H9 (cell line): Measurements from ENCODE around the gene EPHA10. TPM values are rescaled to one million over a fixed set of nuclear protein-coding genes. Genes with fewer than 3 reads are reported as not detected.

ENCODE experiments used
- DNase-seq: peaks from one replicate; pipeline ENCODE4 v3.0.0-alpha.2; 2017
- H2AFZ ChIP-seq: one replicate; pipeline ENCODE4 v1.6.1; 2013; ENCODE audit warnings: mild to moderate bottlenecking, low read length, control low read depth, moderate library complexity
- H2AK5ac ChIP-seq: 2 replicates; pipeline ENCODE4 v1.6.1; 2013; ENCODE audit warnings: low read length, control low read depth, mixed read lengths; ENCODE audit not compliant: insufficient read length
- H2BK120ac ChIP-seq: one replicate; pipeline ENCODE4 v1.6.1; 2013; ENCODE audit warnings: low read depth, mild to moderate bottlenecking, low read length, control low read depth, inconsistent platforms; ENCODE audit not compliant: poor library complexity, severe bottlenecking
- H2BK12ac ChIP-seq: 2 replicates; pipeline ENCODE4 v1.6.1; 2013; ENCODE audit warnings: low read length, control low read depth, mixed read lengths, low read depth; ENCODE audit not compliant: insufficient read length
- H2BK15ac ChIP-seq: 2 replicates; pipeline ENCODE4 v1.6.1; 2013; ENCODE audit warnings: low read depth, low read length, control low read depth
- H2BK20ac ChIP-seq: one replicate; pipeline ENCODE4 v1.6.1; 2013; ENCODE audit warnings: low read depth, mild to moderate bottlenecking, low read length, control low read depth, inconsistent platforms; ENCODE audit not compliant: poor library complexity, severe bottlenecking
- H2BK5ac ChIP-seq: 2 replicates; pipeline ENCODE4 v1.6.1; 2013; ENCODE audit warnings: low read length, control low read depth, mixed read lengths; ENCODE audit not compliant: insufficient read length
- H3K14ac ChIP-seq: 2 replicates; pipeline ENCODE4 v1.6.1; 2013; ENCODE audit warnings: low read length, control low read depth; ENCODE audit not compliant: insufficient read depth
- H3K18ac ChIP-seq: 2 replicates; pipeline ENCODE4 v1.6.1; 2013; ENCODE audit warnings: low read depth, mild to moderate bottlenecking, mixed read lengths, low read length, control low read depth; ENCODE audit not compliant: insufficient read length
- H3K23ac ChIP-seq: 2 replicates; pipeline ENCODE4 v1.6.1; 2013; ENCODE audit warnings: low read length, control low read depth, mixed read lengths, low read depth; ENCODE audit not compliant: insufficient read length
- H3K23me2 ChIP-seq: 2 replicates; pipeline ENCODE4 v1.6.1; 2013; ENCODE audit warnings: low read depth, mild to moderate bottlenecking, mixed read lengths, low read length, control low read depth; ENCODE audit not compliant: insufficient read length, poor library complexity, severe bottlenecking
- H3K27ac ChIP-seq: 2 replicates; pipeline ENCODE4 v1.5.1; 2013; ENCODE audit warnings: low read length, control low read depth, mixed read lengths, low read depth; ENCODE audit not compliant: insufficient read length
- H3K27me3 ChIP-seq: 2 replicates; pipeline ENCODE4 v1.6.1; 2013; ENCODE audit warnings: low read length, control low read depth, inconsistent platforms; ENCODE audit not compliant: insufficient read depth
- H3K4ac ChIP-seq: 2 replicates; pipeline ENCODE4 v1.6.1; 2013; ENCODE audit warnings: low read depth, mild to moderate bottlenecking, control low read depth, inconsistent platforms, low read length, moderate library complexity
- H3K4me1 ChIP-seq: 2 replicates; pipeline ENCODE4 v1.6.1; 2013; ENCODE audit warnings: low read length, control low read depth, inconsistent platforms; ENCODE audit not compliant: insufficient read depth
- H3K4me2 ChIP-seq: 2 replicates; pipeline ENCODE4 v1.6.1; 2013; ENCODE audit warnings: low read length, control low read depth, mixed read lengths; ENCODE audit not compliant: insufficient read length, insufficient read depth
- H3K56ac ChIP-seq: 2 replicates; pipeline ENCODE4 v1.6.1; 2013; ENCODE audit warnings: low read depth, mild to moderate bottlenecking, mixed read lengths, low read length, control low read depth; ENCODE audit not compliant: insufficient read length
- H3K79me1 ChIP-seq: 2 replicates; pipeline ENCODE4 v1.6.1; 2013; ENCODE audit warnings: low read depth, mild to moderate bottlenecking, moderate library complexity, low read length, control low read depth, inconsistent platforms; ENCODE audit not compliant: insufficient read depth, poor library complexity, severe bottlenecking
- H3K79me2 ChIP-seq: 2 replicates; pipeline ENCODE4 v1.6.1; 2013; ENCODE audit warnings: low read length, control low read depth, inconsistent platforms; ENCODE audit not compliant: insufficient read depth
- H3K9ac ChIP-seq: 2 replicates; pipeline ENCODE4 v1.6.1; 2013; ENCODE audit warnings: low read length, control low read depth, mixed read lengths; ENCODE audit not compliant: insufficient read length; ENCODE audit errors: extremely low read depth
- H3K9me3 ChIP-seq: one replicate; pipeline ENCODE4 v1.6.1; 2013; ENCODE audit warnings: low read depth, low read length, inconsistent platforms; ENCODE audit not compliant: control insufficient read depth
- H3T11ph ChIP-seq: one replicate; pipeline ENCODE4 v1.6.1; 2013; ENCODE audit warnings: mild to moderate bottlenecking, low read length, control low read depth, inconsistent platforms
- H4K20me1 ChIP-seq: one replicate; pipeline ENCODE4 v1.6.1; 2013; ENCODE audit not compliant: control insufficient read depth, insufficient read length, insufficient read depth
- H4K5ac ChIP-seq: 2 replicates; pipeline ENCODE4 v1.6.1; 2013; ENCODE audit warnings: low read depth, mild to moderate bottlenecking, mixed read lengths, low read length, control low read depth; ENCODE audit not compliant: insufficient read length
- H4K8ac ChIP-seq: replicated peaks from 2 replicates; pipeline ENCODE4 v1.6.1; 2013; ENCODE audit warnings: low read length, control low read depth, mixed read lengths, low read depth; ENCODE audit not compliant: insufficient read length
- H4K91ac ChIP-seq: 2 replicates; pipeline ENCODE4 v1.6.1; 2013; ENCODE audit warnings: low read depth, mild to moderate bottlenecking, moderate library complexity, mixed read lengths, low read length, control low read depth; ENCODE audit not compliant: insufficient read length
- H3K27ac Mint-ChIP-seq, 3 experiments: 2 replicates in 2 of 3; 3 replicates in 1 of 3; pipeline ENCODE4 v1.8.0; 2020 to 2021; ENCODE audit warnings: mixed read lengths in 3 of 3, mild to moderate bottlenecking in 1 of 3, moderate library complexity in 1 of 3
- H3K27me3 Mint-ChIP-seq: 2 replicates; pipeline ENCODE4 v1.8.0; 2021; ENCODE audit warnings: low read depth, mild to moderate bottlenecking, moderate library complexity, mixed read lengths
- H3K36me3 Mint-ChIP-seq, 3 experiments: 2 replicates in 2 of 3; 3 replicates in 1 of 3; pipeline ENCODE4 v1.8.0; 2020 to 2021; ENCODE audit warnings: low read depth in 3 of 3, mixed read lengths in 3 of 3; ENCODE audit not compliant: insufficient read depth in 1 of 3
- H3K4me1 Mint-ChIP-seq, 2 experiments: 2 replicates each; pipeline ENCODE4 v1.8.0; 2020; ENCODE audit warnings: mixed read lengths in 2 of 2
- H3K4me3 Mint-ChIP-seq, 2 experiments: 2 replicates in 1 of 2; 3 replicates in 1 of 2; pipeline ENCODE4 v1.8.0; 2020 to 2021; ENCODE audit warnings: mild to moderate bottlenecking in 2 of 2, mixed read lengths in 2 of 2, moderate library complexity in 1 of 2
- H3K9me3 Mint-ChIP-seq, 2 experiments: 2 replicates in 1 of 2; 3 replicates in 1 of 2; pipeline ENCODE4 v1.8.0; 2020; ENCODE audit warnings: mild to moderate bottlenecking in 2 of 2, mixed read lengths in 2 of 2, moderate library complexity in 1 of 2
- whole genome bisulfite sequencing: extraction: QIAGEN DNeasy Blood & Tissue Kit; methylation state at CpG from one replicate; pipeline ENCODE4 v1.1.7; 2013; ENCODE audit warnings: missing lambda C conversion rate, low lambda C conversion rate, mixed read lengths; ENCODE audit not compliant: insufficient read length; ENCODE audit errors: extremely low coverage; 5-methylcytosine and 5-hydroxymethylcytosine counted together
- total RNA-seq: library from RNA; stranded (reverse); gene quantifications from 2 replicates; pipeline ENCODE4 v1.2.1, GENCODE V29; 2021
- TF ChIP-seq, protein P1 (sequence below): fragments of 200-600 bp; sonication (generic); conservative IDR thresholded peaks from 3 replicates; pipeline ENCODE4 v1.8.0; 2021; ENCODE audit warnings: antibody characterized with exemption, mild to moderate bottlenecking

EPHA10 gene
- total RNA-seq, 1 experiment from 2014 or later = 0.96 TPM

DNA sequence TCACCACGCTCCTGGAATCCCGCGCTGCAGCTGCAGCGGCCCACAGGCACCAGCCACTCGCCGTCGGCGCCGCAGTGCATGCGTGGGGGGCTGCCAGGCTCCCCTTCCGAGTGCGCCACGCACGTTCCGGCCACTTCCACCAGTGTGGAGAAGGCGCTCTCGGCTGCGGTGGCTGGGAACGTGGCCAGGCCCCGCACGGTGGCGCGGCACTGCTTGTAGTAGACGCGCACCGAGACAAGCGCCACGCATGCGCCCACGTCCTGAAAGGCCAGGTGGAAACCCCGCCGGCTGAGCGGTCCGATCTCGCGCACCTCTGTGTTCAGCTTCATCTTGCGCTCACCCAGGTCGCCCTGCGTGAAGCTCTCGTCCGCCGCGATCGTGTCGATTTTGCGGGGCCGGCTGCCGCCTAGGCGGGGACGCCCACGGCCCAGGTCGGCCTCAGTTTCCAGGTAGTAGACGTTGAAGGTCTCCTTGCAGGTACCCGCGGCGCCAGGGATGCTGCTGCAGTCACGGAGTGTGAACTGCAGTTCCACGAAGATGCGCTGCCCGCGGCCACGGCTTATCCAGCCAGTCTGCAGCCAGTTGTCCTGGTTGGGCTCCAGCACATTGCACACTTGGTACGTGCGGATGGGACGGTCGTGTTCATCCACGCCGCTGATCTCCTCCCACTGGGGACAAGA lies 3.4 kb downstream of the EPHA10 start:
- H3K27me3 Mint-ChIP-seq = no peaks in the 10 kb centered on the region
- peaks cover 21 to 22% of the 10 kb centered on the region in 2 experiments for H3K4me1 Mint-ChIP-seq
- Histone ChIP-seq H3K23me2 (peaks cover 18% of the 10 kb centered on the region), H3K27ac (no peak overlapping the region), H2AFZ (no peak overlapping the region), H3K14ac (no peak overlapping the region), H3K4me1 (peaks cover 4% of the 10 kb centered on the region; the same call in 1 of the 2 replicates), H4K91ac (no peak overlapping the region), H4K8ac (no peak overlapping the region), H4K5ac (no peak overlapping the region), H3T11ph (no peak overlapping the region), H2AK5ac (no peak overlapping the region), H2BK12ac (no peak overlapping the region), H3K9ac (no peak overlapping the region), H3K4ac (no peak overlapping the region), H3K23ac (no peak overlapping the region), H3K9me3 (no peaks in the 10 kb centered on the region), H2BK5ac (no peak overlapping the region), H3K79me2 (no peaks in the 10 kb centered on the region), H3K56ac (no peak overlapping the region), H2BK20ac (no peak overlapping the region), H3K4me2 (no peak overlapping the region), H2BK15ac (no peak overlapping the region), H3K18ac (no peak overlapping the region), H2BK120ac (no peak overlapping the region), H4K20me1 (no peaks in the 10 kb centered on the region), H3K27me3 (peaks cover 27% of the 10 kb centered on the region), H3K79me1 (no peaks in the 10 kb centered on the region)
- no peaks in the 10 kb centered on the region for H3K36me3 Mint-ChIP-seq
- H3K9me3 Mint-ChIP-seq = no peaks in the 10 kb centered on the region; a peak in 1 of 5 replicates
- no peak for DNase-seq
- TF ChIP-seq, protein P1, sequence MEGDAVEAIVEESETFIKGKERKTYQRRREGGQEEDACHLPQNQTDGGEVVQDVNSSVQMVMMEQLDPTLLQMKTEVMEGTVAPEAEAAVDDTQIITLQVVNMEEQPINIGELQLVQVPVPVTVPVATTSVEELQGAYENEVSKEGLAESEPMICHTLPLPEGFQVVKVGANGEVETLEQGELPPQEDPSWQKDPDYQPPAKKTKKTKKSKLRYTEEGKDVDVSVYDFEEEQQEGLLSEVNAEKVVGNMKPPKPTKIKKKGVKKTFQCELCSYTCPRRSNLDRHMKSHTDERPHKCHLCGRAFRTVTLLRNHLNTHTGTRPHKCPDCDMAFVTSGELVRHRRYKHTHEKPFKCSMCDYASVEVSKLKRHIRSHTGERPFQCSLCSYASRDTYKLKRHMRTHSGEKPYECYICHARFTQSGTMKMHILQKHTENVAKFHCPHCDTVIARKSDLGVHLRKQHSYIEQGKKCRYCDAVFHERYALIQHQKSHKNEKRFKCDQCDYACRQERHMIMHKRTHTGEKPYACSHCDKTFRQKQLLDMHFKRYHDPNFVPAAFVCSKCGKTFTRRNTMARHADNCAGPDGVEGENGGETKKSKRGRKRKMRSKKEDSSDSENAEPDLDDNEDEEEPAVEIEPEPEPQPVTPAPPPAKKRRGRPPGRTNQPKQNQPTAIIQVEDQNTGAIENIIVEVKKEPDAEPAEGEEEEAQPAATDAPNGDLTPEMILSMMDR = no peak
- no CpG with 5 or more reads among the region's 68 CpGs for WGBS
- H3K27ac Mint-ChIP-seq = no peak overlapping the region
- no peak overlapping the region for H3K4me3 Mint-ChIP-seq
